ENCODE data around the gene ERCC4.
"Not testable (repeated sequence)": the region's sequence is repeated elsewhere in the genome, so short reads cannot be mapped to it uniquely, and the experiment has no call there.

The ERCC4 gene

GRCh38 chr16:13919683-13920509 lies at the start of gene ERCC4:
Gene ERCC4 (plus strand): TSS chr16:13920154. CDS start chr16:13920166, 12 bp downstream.
- DNase-seq (ENCODE audit: low spot score), result peak; percentile 98

DNA sequence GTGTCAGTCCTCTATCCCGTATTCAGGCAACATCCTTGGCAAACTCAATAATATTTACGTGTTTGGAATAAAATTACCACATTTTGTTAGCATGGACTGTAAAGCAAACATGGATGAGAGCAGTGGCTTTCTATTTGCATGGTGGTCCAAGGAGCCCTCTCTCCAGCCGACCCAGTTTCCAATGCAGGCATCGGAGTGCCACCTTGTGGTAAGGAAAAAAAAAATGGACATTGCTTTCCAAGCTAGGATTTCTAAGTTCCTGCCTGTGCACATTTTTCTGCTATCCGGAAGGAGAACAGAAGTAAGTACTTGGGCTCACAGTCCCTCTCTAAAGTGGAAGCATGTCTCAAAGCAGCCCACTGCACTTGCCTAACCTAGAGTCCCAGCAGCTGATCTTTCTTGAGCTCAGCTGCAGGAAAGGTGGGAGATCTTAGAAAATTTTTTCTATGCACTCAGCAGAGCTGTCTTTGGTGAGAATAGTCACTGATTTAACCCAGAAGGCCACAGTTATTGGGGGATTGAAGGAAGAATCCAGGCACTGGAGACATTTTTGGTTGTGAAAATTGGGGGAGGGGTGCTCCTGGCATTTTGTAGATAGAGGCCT lies 46.0 kb upstream of the ERCC4 start:
- DNase-seq (ENCODE audit: low spot score), result peak; percentile 11

GRCh38 chr16:13875614-13876284 lies 44.2 kb upstream of the ERCC4 start:
- DNase-seq (ENCODE audit: low spot score), result no peak

GRCh38 chr16:13883276-13883675 lies 36.7 kb upstream of the ERCC4 start:
- DNase-seq (ENCODE audit: low spot score), result no peak

DNA sequence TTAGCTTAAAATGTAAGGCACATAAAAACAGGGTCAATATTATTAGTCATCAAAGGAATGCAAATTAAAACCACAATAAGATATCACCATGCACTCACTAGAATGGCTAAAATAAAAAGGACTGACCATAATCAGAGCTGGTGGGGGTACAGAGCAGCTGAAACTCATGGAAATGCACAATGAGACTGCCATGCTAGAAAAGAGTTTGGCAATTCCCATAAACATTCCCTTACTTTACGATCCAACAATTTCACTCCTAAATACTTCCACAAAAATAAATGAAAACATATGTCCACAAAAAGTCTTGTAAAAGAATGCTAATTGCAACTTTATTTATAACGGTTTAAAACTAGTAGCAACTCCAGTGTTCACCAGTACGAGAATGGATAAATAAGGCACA lies 36.1 kb upstream of the ERCC4 start:
- no peak for DNase-seq (ENCODE audit: low spot score)

DNA sequence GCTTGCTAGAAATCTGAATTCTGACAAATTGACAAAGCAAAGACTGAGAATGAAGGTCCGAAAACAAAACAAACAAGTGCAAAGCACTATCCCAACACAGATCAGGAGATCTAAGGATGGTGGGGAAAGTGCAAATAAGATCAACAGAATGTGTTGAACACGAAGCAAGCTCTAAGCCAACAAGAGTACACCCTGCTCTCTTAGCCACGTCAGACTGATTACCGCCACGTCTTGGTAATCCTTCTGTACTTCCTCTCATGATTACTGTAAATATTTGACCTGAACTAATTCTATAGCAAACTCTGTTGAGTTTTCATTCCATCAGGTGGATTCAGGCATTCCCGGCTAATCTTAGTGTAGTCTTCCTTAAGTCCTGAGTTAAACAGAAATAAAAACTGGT lies 34.3 kb upstream of the ERCC4 start:
- DNase-seq (ENCODE audit: low spot score), result no peak

DNA sequence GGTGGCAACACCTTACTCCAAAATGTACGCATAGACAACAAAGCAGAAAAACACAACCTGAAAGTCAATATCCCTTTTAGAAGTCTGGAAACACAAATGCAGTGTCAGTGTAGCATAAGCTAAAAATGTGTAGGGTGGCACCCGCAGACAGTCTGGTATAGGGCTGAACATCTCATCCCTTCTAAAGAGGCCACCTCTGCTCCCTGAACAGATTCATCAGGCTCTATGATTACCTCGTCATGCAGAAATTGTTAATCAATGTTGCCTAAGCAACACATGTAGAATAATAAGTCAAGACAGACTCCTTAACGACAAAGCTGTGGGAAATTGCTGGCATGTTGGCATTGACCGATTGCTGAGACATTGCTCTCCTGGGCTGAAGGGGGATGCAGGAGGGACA lies 33.3 kb upstream of the ERCC4 start:
- DNase-seq (ENCODE audit: low spot score), result no peak

- not testable (repeated sequence) for DNase-seq (ENCODE audit: low spot score)
Observed at GRCh38 chr16:13889323-13889722, 30.6 kb upstream of the ERCC4 start.

GRCh38 chr16:13892301-13892700 lies 27.7 kb upstream of the ERCC4 start:
- no peak for DNase-seq (ENCODE audit: low spot score)

- DNase-seq (ENCODE audit: low spot score), result no peak
Observed at GRCh38 chr16:13895516-13895915, 24.4 kb upstream of the ERCC4 start.

- peak; percentile 28 for DNase-seq (ENCODE audit: low spot score)
Observed at GRCh38 chr16:13896543-13897182, 23.3 kb upstream of the ERCC4 start.

- no peak for DNase-seq (ENCODE audit: low spot score)
Observed at GRCh38 chr16:13897806-13898205, 22.1 kb upstream of the ERCC4 start.

DNA sequence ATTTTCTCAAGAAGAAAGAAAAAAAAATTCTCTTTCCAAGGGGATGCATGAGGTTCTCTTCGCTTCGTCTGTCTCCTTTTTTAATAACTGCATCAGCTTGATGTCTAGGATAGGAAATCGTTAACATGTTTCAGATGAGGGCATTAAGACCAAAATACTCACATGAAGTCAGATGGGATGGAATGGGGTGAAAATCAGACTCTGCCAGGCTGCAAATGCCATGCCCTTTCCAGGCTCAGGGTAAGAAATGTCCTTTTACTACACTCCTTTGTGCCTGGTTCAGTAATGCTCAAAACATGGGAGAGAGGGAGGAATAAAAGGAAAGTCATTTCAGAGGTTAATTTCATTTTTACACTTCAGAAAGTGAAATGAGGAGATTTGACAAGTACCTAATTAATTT lies 21.7 kb upstream of the ERCC4 start:
- no peak for DNase-seq (ENCODE audit: low spot score)

DNA sequence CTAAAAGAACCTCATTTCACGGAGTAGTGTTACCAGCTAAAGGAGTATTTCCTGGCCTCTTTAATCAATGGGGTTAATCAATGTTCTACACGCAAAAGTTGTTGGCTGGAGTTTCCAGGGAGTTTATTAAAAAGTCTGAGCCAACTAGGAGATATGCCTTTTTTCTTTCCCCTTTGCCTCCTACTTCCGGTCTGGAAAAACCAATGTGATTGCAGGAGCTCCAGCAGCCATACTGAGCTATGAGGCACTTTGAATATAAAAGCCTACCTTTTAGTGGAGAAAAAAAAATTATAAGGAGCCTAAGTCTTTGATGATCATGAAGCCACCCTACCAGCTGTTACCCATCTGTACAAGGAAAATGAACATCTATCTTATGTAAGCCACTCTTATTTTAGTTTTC lies 17.9 kb upstream of the ERCC4 start:
- DNase-seq (ENCODE audit: low spot score), result no peak

GRCh38 chr16:13902677-13903076 lies 17.3 kb upstream of the ERCC4 start:
- DNase-seq (ENCODE audit: low spot score), result no peak

- DNase-seq (ENCODE audit: low spot score), result no peak
Observed at GRCh38 chr16:13904179-13904691, 15.7 kb upstream of the ERCC4 start.

GRCh38 chr16:13904822-13905221 lies 15.1 kb upstream of the ERCC4 start:
- DNase-seq (ENCODE audit: low spot score), result peak; percentile 47

GRCh38 chr16:13906168-13907089 lies 13.5 kb upstream of the ERCC4 start:
- DNase-seq (ENCODE audit: low spot score), result no peak

GRCh38 chr16:13907431-13907830 lies 12.5 kb upstream of the ERCC4 start:
- no peak for DNase-seq (ENCODE audit: low spot score)

GRCh38 chr16:13909069-13909468 lies 10.9 kb upstream of the ERCC4 start:
- DNase-seq (ENCODE audit: low spot score), result no peak

DNA sequence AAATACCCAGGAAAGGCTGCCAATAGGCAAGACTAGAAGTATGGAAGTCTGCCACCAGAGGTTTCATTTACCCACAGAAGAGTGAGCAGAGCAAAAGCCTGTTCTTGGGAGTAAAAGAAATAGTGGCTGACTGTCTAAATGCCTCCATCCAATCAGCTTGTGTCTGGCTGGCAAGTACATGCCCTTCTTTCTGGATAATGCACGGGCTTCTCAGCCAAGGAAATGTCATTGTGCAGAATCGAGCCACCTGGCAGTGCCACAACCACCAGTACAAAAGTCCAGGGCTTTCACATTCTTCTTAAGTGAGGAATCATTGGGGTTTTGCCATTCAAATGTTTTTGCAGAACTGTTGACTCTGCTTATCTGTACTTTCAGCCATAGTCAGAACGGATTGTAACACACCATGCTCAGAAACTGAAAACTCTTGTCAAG lies 10.1 kb upstream of the ERCC4 start:
- no peak for DNase-seq (ENCODE audit: low spot score)
